GM12891 (cell line): ENCODE measurements around the gene EPAS1.

Source experiments
- POLR2A ChIP-seq: IDR thresholded peaks from 2 replicates; pipeline ENCODE4 v1.6.1; 2011; ENCODE audit warnings: low read depth, low read length, control low read depth
- SPI1 ChIP-seq: IDR thresholded peaks from 2 replicates; pipeline ENCODE4 v1.6.1; 2011; ENCODE audit warnings: low read depth, low read length, control low read depth

- TF ChIP-seq SPI1 = no peak
- TF ChIP-seq POLR2A = no peak
These were observed 114.0 kb downstream of the EPAS1 start for GRCh38 chr2:46411245-46411641.
